IPS-NIHi7 (cell line): Measurements from ENCODE around the gene LRRC17.
A peak's percentile ranks its signal among the peaks of the same experiment; 100 is the strongest.

Source experiments
- DNase-seq: peaks from one replicate; pipeline ENCODE4 v3.0.0; 2012; ENCODE audit warnings: mixed read lengths; ENCODE audit errors: extremely low spot score

The LRRC17 gene

GRCh38 chr7:102985176-102985783 is 72.5 kb downstream of the LRRC17 start:
- DNase-seq = no peak

GRCh38 chr7:102988088-102988487 is 75.3 kb downstream of the LRRC17 start:
- DNase-seq = no peak

- DNase-seq = no peak
These were observed 76.1 kb downstream of the LRRC17 start for GRCh38 chr7:102988631-102989560.

- DNase-seq = no peak
These were observed 77.8 kb downstream of the LRRC17 start for GRCh38 chr7:102990642-102991041.

GRCh38 chr7:102991077-102991539 is 78.3 kb downstream of the LRRC17 start:
- no peak for DNase-seq

GRCh38 chr7:102991540-102992214 is 78.9 kb downstream of the LRRC17 start:
- peak; percentile 34 for DNase-seq

GRCh38 chr7:102992509-102992937 is 79.7 kb downstream of the LRRC17 start:
- no peak for DNase-seq

- DNase-seq = no peak
These were observed 80.3 kb downstream of the LRRC17 start for GRCh38 chr7:102992938-102993717.

GRCh38 chr7:102993718-102994029 is 80.9 kb downstream of the LRRC17 start:
- no peak for DNase-seq

GRCh38 chr7:102994567-102994966 is 81.8 kb downstream of the LRRC17 start:
- DNase-seq = no peak
